Activated CD4-positive, alpha-beta T cell treated with anti-CD3 and anti-CD28 coated beads for 1 hour (primary cell): ENCODE measurements around the gene ITGB8.

ENCODE experiments used
- DNase-seq: peaks from one replicate; pipeline ENCODE4 v3.0.0-alpha.2; 2020

The ITGB8 gene

GRCh38 chr7:20438248-20438647 lies 107.5 kb downstream of the ITGB8 start:
- DNase-seq: no peak

- no peak for DNase-seq
These were observed 108.1 kb downstream of the ITGB8 start for GRCh38 chr7:20438694-20439376.

- no peak for DNase-seq
These were observed 108.9 kb downstream of the ITGB8 start for GRCh38 chr7:20439416-20440185.

- DNase-seq: no peak
These were observed 109.9 kb downstream of the ITGB8 start for GRCh38 chr7:20440472-20441105.

GRCh38 chr7:20441346-20441745 lies 110.6 kb downstream of the ITGB8 start:
- DNase-seq: no peak

GRCh38 chr7:20441991-20442441 lies 111.3 kb downstream of the ITGB8 start:
- DNase-seq: no peak

- DNase-seq: no peak
These were observed 112.3 kb downstream of the ITGB8 start for GRCh38 chr7:20442951-20443350.

GRCh38 chr7:20444030-20444800 lies 113.5 kb downstream of the ITGB8 start:
- DNase-seq: no peak

- no peak for DNase-seq
These were observed 116.4 kb downstream of the ITGB8 start for GRCh38 chr7:20447021-20447650.

- DNase-seq: no peak
These were observed 118.5 kb downstream of the ITGB8 start for GRCh38 chr7:20449176-20449575.

GRCh38 chr7:20450536-20450935 lies 119.8 kb downstream of the ITGB8 start:
- no peak for DNase-seq

- no peak for DNase-seq
These were observed 123.5 kb downstream of the ITGB8 start for GRCh38 chr7:20454202-20454601.

GRCh38 chr7:20456701-20457100 lies 126.0 kb downstream of the ITGB8 start:
- DNase-seq: no peak

- DNase-seq: no peak
These were observed 127.8 kb downstream of the ITGB8 start for GRCh38 chr7:20458521-20458920.

- no peak for DNase-seq
These were observed 128.7 kb downstream of the ITGB8 start for GRCh38 chr7:20459419-20459818.

- no peak for DNase-seq
These were observed 134.2 kb downstream of the ITGB8 start for GRCh38 chr7:20464891-20465290.
